Stomach smooth muscle (tissue), 2 donors: Measurements from ENCODE around the gene SLC25A53.

Source experiments
- H3K27ac ChIP-seq: one replicate; pipeline ENCODE4 v1.7.0; 2013; ENCODE audit warnings: mild to moderate bottlenecking, low read length, inconsistent platforms
- H3K27me3 ChIP-seq, 2 donors: one replicate each; pipeline ENCODE4 v1.7.0; 2013; ENCODE audit warnings: low read length in 2 of 2; ENCODE audit not compliant: insufficient read depth in 2 of 2, control insufficient read depth in 1 of 2
- H3K36me3 ChIP-seq, 2 donors: one replicate each; pipeline ENCODE4 v1.7.0; 2013; ENCODE audit warnings: low read length in 2 of 2; ENCODE audit not compliant: control insufficient read depth in 2 of 2, insufficient read depth in 2 of 2
- H3K4me1 ChIP-seq: one replicate; pipeline ENCODE4 v1.7.0; 2013; ENCODE audit warnings: low read length; ENCODE audit not compliant: control insufficient read depth, insufficient read depth
- H3K4me3 ChIP-seq, 2 donors: one replicate each; pipeline ENCODE4 v1.7.0; 2013; ENCODE audit warnings: low read length in 2 of 2
- H3K9ac ChIP-seq, 2 donors: one replicate each; pipeline ENCODE4 v1.7.0; 2013; ENCODE audit warnings: low read length in 2 of 2, mild to moderate bottlenecking in 1 of 2
- H3K9me3 ChIP-seq, 2 donors: one replicate each; pipeline ENCODE4 v1.7.0; 2013; ENCODE audit warnings: low read length in 2 of 2; ENCODE audit not compliant: control insufficient read depth in 2 of 2
- donor health status: healthy.
- donor health status: Pancreatic carcinoma.

The SLC25A53 gene

DNA sequence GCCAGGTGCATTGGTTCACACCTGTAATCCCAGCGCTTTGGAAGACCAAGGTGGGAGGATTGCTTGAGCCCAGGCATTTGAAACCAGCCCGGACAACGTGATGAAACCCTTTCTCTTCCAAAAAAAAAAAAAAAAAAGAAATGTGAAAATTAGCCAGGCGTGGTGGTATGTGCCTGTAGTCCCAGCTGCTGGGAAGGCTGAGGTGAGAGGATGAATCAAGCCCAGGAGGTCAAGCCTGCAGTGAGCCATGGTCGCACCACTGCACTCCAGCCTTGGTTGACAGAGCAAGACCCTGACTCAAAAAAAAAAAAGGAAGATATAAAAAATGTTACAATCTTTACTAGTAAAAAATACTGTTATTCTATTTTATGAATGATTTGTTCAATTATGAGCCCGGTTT, 15.3 kb upstream of the SLC25A53 start:
- no peaks in the 10 kb centered on the region for H3K4me1 ChIP-seq
- no peaks in the 10 kb centered on the region for H3K9me3 ChIP-seq
- no peaks in the 10 kb centered on the region for H3K27me3 ChIP-seq
- H3K4me3 ChIP-seq, result no peak overlapping the region
- H3K36me3 ChIP-seq, result no peaks in the 10 kb centered on the region
- H3K27ac ChIP-seq, result no peak overlapping the region
- H3K9ac ChIP-seq, result no peak overlapping the region

DNA sequence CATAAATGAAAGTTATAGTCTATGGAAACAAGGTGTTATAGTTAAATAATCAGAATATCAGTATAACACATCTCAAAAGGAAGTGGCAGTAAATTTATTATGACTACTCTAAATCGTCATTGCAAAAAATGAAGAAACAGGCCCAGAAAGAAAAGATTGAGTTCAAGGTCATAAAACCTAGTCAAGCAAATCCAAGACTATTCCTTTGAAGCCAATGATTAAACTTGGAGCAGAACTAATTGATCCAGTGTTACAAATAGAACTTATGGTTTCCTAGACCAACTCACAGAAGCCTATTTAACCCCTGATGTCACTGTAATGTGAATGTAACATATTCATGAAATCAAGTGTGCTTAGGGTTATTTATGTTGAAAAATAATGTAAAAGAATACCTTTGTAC, 11.3 kb upstream of the SLC25A53 start:
- Histone ChIP-seq H3K27me3 (no peaks in the 10 kb centered on the region), H3K27ac (no peak overlapping the region), H3K9me3 (no peaks in the 10 kb centered on the region), H3K36me3 (no peaks in the 10 kb centered on the region), H3K9ac (peak overlapping the region in 1 of 2 donors; percentile 73), H3K4me1 (peaks cover 2% of the 10 kb centered on the region), H3K4me3 (no peak overlapping the region)

DNA sequence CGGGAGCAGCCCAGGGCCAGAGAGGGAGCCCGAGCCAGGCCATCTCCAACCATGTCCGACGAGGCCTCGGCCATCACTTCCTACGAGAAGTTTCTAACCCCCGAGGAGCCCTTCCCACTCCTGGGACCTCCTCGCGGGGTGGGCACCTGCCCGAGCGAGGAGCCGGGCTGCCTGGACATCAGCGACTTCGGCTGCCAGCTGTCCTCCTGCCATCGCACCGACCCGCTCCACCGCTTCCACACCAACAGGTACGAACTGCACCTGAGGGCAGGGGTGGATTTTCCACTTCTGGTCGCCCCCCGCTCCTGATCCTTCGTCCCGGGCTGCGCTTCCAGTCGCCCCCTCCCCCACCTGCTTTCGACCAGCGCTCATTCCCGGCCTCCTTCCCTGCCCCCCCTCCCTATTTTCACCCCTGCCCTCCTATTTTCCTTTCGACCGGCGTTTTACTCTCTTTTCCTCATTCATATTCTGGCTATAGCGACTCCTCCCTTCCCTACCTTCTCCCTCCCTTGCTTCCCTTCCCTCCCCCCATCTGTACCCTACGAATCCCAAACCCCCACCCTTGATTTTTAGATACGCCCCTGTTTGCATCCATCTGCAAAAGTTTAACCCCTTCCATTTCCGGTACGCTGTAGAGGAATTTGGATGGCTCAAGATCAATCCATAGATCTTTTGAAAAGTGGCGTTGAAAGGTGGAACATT, 10.1 kb upstream of the SLC25A53 start:
- Histone ChIP-seq H3K36me3 (no peaks in the 10 kb centered on the region), H3K27me3 (no peaks in the 10 kb centered on the region), H3K27ac (peak overlapping the region; percentile 42), H3K4me1 (peaks cover 2% of the 10 kb centered on the region), H3K4me3 (peak overlapping the region; percentile 66 to 78), H3K9ac (peak overlapping the region; percentile 63 to 73), H3K9me3 (no peaks in the 10 kb centered on the region)

DNA sequence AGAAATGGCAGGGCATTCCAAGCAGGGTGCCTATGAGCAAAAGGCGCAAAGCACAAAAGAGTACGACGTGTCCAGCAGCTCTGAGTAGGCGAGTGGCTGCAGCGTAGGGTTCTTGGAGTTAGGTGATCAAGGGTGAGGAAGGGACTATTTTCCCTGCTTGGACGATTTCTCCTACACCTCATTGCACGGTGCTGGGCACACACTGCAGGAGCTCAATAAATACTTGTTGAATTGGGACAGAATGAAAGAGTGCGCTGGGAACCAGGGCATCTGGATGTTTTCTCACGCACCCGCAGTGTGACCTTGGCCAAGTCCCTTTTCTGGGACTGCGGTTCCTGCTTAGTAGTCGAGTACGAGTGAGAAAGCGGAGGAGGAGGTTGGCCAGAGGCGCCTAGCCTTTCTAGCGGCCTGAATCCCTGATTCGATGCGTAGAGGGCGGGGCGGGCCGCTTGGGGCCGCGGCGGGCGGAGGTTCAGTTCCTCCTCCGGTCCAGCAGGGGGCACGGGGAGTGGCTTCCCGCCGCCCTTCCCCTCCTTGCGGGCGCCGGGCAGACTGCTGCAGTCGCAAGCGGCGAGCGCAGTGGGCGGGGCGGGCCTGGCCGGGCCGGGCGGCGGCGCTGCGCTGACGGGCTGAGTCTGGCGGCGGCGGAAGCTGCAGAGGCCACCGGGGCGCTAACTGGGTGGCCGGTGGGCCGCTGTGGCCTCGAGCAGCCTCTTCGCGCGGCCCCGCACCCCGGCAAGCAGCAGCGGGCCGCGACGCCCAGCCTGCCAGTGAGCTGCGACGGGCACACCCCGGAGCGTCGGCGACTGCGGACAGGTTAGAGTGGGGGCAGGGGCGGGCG, 9.3 kb upstream of the SLC25A53 start, which contains the start of gene FAM199X:
Gene FAM199X (plus strand): TSS at position 560 of the 841 bp plus-strand sequence. CDS start 333 bp downstream, outside the sequence.
- Histone ChIP-seq H3K36me3 (no peaks in the 10 kb centered on the region), H3K4me3 (peak within 1 kb of the TSS; percentile 74 to 78), H3K9ac (peak within 1 kb of the TSS; percentile 63 to 73), H3K9me3 (no peaks in the 10 kb centered on the region), H3K4me1 (peaks cover 2% of the 10 kb centered on the region), H3K27ac (peak within 1 kb of the TSS; percentile 63), H3K27me3 (no peaks in the 10 kb centered on the region)

DNA sequence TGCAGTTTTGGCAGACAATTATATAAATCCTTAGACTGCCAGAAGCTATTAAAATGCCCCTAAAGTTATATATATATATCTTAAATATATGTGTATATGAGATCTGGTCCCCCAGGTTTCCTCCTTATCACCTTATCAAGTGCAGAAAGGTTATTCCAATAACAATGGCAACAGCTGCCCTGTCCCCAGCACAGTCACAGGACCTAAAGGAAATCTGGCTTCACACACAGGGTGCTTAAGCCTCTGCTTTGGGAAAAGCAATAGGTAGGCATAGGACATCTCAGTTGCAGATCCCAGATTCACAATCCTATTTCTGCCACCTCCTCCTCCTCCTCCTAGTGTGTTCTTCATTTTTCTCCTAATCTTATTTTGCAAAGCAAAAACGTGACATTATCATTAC, 5.8 kb downstream of the SLC25A53 start:
- Histone ChIP-seq H3K9ac (no peak overlapping the region), H3K4me1 (peaks cover 3% of the 10 kb centered on the region), H3K9me3 (no peaks in the 10 kb centered on the region), H3K36me3 (no peaks in the 10 kb centered on the region), H3K27ac (no peak overlapping the region), H3K27me3 (no peaks in the 10 kb centered on the region), H3K4me3 (no peak overlapping the region)

DNA sequence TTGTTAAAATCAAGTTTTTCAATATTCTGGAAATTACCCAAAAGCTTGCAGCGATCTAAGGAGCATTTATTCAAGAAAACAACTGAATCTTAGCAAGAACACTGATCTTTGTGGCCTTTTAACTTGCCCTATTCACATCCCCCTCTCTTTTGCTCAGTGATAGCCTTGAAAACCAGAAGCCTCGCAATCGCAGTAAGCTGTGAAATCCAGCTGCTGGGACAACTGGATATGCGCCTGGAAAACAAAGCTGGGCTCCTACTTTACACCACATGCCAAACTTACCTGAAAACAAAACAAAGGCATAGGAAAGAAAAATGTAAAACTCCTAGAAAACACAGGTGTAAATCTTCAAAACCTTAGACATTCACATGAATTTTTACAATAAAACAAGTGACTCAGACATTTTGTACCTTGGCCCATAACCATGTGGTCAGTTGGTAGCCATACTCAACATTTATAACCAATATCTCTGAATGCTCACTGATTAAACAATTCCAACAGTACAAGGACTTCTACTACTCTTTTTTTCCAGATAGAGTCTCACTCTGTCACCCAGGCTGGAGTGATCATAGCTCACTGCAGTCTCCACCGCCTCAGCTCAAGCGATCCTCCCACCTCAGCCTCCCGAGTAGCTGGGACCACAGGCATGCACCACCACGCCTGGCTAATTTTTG, 15.6 kb downstream of the SLC25A53 start:
- Histone ChIP-seq H3K9ac (no peak overlapping the region), H3K4me3 (no peak overlapping the region), H3K36me3 (no peaks in the 10 kb centered on the region), H3K27me3 (peaks cover 0 to 6% of the 10 kb centered on the region in 2 donors), H3K4me1 (no peaks in the 10 kb centered on the region), H3K9me3 (no peaks in the 10 kb centered on the region), H3K27ac (no peak overlapping the region)

DNA sequence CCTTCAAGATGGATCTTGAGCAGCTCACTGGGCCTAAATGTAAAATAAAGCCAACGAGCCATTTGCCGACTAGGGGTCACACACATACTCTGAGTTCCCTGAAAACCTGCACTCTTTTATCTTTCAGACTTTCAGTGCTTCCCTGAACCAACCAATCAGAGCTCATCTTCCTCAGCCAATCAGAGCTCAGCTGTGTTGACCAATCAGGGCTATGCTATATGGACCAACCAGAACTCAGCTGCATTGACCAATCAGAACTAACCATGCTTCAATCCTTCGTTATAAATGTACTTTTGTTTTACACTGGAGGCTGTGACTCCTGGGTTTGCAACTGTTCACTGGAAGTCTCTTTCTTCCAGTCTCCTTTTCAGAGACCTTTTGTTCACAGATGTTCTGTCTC, 19.3 kb downstream of the SLC25A53 start:
- Histone ChIP-seq H3K9me3 (no peaks in the 10 kb centered on the region), H3K36me3 (no peaks in the 10 kb centered on the region), H3K27ac (no peak overlapping the region), H3K4me3 (no peak overlapping the region), H3K4me1 (no peaks in the 10 kb centered on the region), H3K9ac (no peak overlapping the region), H3K27me3 (peaks cover 0 to 19% of the 10 kb centered on the region in 2 donors)

DNA sequence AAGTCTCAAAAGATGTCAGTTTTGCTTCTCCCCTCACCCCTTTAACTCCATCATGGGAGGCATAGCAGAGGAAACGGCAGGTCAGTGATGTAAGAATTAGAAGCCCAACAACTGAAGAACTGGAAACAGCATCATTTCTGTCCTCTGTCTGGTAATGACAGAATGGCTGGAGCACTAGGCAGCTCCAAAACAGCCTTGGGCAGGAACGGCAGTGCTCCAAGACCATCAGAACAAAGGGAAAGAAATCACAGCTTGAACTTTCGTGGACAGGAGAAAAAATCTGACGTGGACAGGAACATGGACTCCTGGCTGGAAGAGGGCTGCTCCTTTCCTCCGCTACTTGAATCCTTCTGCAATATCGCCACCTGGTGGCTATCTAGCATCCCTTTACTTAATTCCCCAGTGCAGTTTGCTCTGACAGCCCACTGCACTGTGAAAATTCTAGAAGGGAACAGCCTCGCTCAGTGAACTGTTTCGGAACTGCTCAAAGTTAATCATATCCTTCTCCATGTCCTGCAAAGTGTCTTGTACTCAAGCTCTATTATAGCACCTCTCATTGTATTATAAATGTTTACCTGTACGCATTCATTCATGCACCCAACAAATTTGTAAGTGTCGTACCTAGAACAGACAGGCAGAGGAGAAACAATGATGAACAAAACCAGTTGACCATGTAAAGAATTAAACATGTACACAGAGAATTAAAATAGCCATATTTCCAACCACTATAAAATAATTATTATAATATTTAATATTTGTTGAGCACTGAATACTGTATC, 20.4 kb downstream of the SLC25A53 start:
- Histone ChIP-seq H3K4me3 (peak overlapping the region; percentile 76 to 78), H3K4me1 (no peaks in the 10 kb centered on the region), H3K9ac (peak overlapping the region; percentile 72 to 79), H3K9me3 (no peaks in the 10 kb centered on the region), H3K36me3 (no peaks in the 10 kb centered on the region), H3K27me3 (peaks cover 0 to 19% of the 10 kb centered on the region in 2 donors), H3K27ac (peak overlapping the region; percentile 80)

DNA sequence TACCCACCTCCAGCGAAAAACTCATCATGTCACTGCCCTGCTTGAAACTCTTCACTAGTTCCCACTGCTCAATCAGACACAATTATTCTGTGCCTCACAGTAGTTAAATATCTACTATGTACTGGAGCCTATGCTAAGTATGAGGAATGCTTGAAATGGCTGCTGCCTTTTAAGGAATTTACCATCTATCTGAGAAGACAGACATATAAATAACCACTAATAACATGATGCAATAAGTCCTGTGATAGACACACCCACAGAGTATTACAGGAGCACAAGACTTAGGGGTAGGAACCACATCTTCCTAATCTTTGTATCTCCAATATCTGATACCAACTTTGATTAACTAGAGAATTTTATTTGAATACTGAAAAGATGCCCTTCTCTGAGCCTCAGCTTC, 21.1 kb downstream of the SLC25A53 start:
- Histone ChIP-seq H3K27me3 (peaks cover 0 to 21% of the 10 kb centered on the region in 2 donors), H3K4me1 (no peaks in the 10 kb centered on the region), H3K4me3 (no peak overlapping the region), H3K9me3 (no peaks in the 10 kb centered on the region), H3K27ac (no peak overlapping the region), H3K9ac (no peak overlapping the region), H3K36me3 (no peaks in the 10 kb centered on the region)
